H1 (cell line): ENCODE data around the gene ASIC2. TPM values are rescaled to one million over a fixed set of nuclear protein-coding genes. Genes with fewer than 3 reads are reported as not detected.

Source experiments
- CTCF ChIA-PET: fragments of 300-600 bp; sonication (Branson Sonifier 250); formaldehyde crosslinking; loops from one replicate; lab custom pipeline; 2021; ENCODE audit not compliant: partially characterized antibody; lab: Charles Lee
- POLR2A ChIA-PET: fragments of 300-600 bp; sonication (Branson Sonifier 250); formaldehyde crosslinking; loops from one replicate; lab custom pipeline; 2021; ENCODE audit warnings: inconsistent platforms; ENCODE audit not compliant: partially characterized antibody; lab: Charles Lee
- DNase-seq, 2 experiments: peaks; one replicate each; pipeline versions ENCODE4 v3.0.0 to v3.0.0-alpha.2; 2010 to 2022; ENCODE audit warnings: low spot score in 2 of 2, low read depth in 1 of 2, mixed read lengths in 1 of 2
- FAIRE-seq: peaks from 2 replicates; lab custom pipeline; 2011; peaks lifted over from hg19 to GRCh38; lab: Jason Lieb, UNC
- H2AFZ ChIP-seq: 2 replicates; pipeline ENCODE4 v1.8.1; 2012; ENCODE audit warnings: low read length, inconsistent platforms
- H2AK5ac ChIP-seq: 2 replicates; pipeline ENCODE4 v1.6.1; 2013; ENCODE audit warnings: low read depth, low read length
- H2BK120ac ChIP-seq: replicated peaks from 2 replicates; pipeline ENCODE3; 2013; ENCODE audit warnings: low read depth, low read length, inconsistent platforms
- H2BK12ac ChIP-seq: 2 replicates; pipeline ENCODE4 v1.6.1; 2013; ENCODE audit warnings: low read depth, low read length
- H2BK15ac ChIP-seq: 2 replicates; pipeline ENCODE4 v1.6.1; 2013; ENCODE audit warnings: low read length
- H2BK20ac ChIP-seq: 2 replicates; pipeline ENCODE4 v1.6.1; 2013; ENCODE audit warnings: low read length
- H2BK5ac ChIP-seq: 2 replicates; pipeline ENCODE4 v1.6.1; 2013; ENCODE audit warnings: low read depth, low read length
- H3K14ac ChIP-seq: 2 replicates; pipeline ENCODE4 v1.6.1; 2013; ENCODE audit warnings: inconsistent platforms; ENCODE audit not compliant: insufficient read length
- H3K18ac ChIP-seq: 2 replicates; pipeline ENCODE4 v1.6.1; 2013; ENCODE audit warnings: low read length; ENCODE audit errors: extremely low read depth
- H3K23ac ChIP-seq: 2 replicates; pipeline ENCODE4 v1.6.1; 2013; ENCODE audit warnings: inconsistent platforms; ENCODE audit not compliant: insufficient read length
- H3K23me2 ChIP-seq: 2 replicates; pipeline ENCODE4 v1.6.1; 2013; ENCODE audit warnings: low read depth, low read length
- H3K27ac ChIP-seq: 2 replicates; pipeline ENCODE4 v1.6.1; 2011; ENCODE audit warnings: low read depth, low read length, inconsistent platforms
- H3K27me3 ChIP-seq, 4 experiments: replicated peaks in 1 of 4; 1 replicate in 1 of 4; 2 replicates in 3 of 4; pipeline versions ENCODE4 v1.6.1 to v1.8.1; 2011 to 2013; ENCODE audit warnings: low read length in 3 of 4, mild to moderate bottlenecking in 3 of 4, inconsistent platforms in 2 of 4, mixed read lengths in 2 of 4, moderate library complexity in 1 of 4; ENCODE audit not compliant: control insufficient read depth in 3 of 4, insufficient read depth in 3 of 4; ENCODE audit errors: extremely low read depth in 1 of 4
- H3K36me3 ChIP-seq, 4 experiments: 2 replicates each; pipeline versions ENCODE4 v1.6.1 to v1.8.1; 2011 to 2013; ENCODE audit warnings: mild to moderate bottlenecking in 4 of 4, low read length in 3 of 4, moderate library complexity in 2 of 4, control low read depth in 1 of 4, inconsistent platforms in 1 of 4; ENCODE audit not compliant: insufficient read depth in 4 of 4, control insufficient read depth in 2 of 4
- H3K4ac ChIP-seq: replicated peaks from 2 replicates; pipeline ENCODE3; 2013; ENCODE audit warnings: low read length, low read depth, mixed read lengths, inconsistent platforms; ENCODE audit not compliant: insufficient read length
- H3K4me1 ChIP-seq, 4 experiments: replicated peaks in 1 of 4; 1 replicate in 1 of 4; 2 replicates in 3 of 4; pipeline versions ENCODE4 v1.6.1 to v1.8.1; 2011 to 2013; ENCODE audit warnings: low read length in 3 of 4, inconsistent platforms in 2 of 4, mixed read lengths in 1 of 4; ENCODE audit not compliant: insufficient read depth in 4 of 4, control insufficient read depth in 3 of 4
- H3K4me2 ChIP-seq, 2 experiments: 2 replicates each; pipeline versions ENCODE4 v1.6.1 to v1.8.1; 2011 to 2013; ENCODE audit warnings: low read depth in 2 of 2, low read length in 2 of 2, control low read depth in 1 of 2, inconsistent platforms in 1 of 2, mild to moderate bottlenecking in 1 of 2; ENCODE audit not compliant: insufficient read depth in 1 of 2
- H3K4me3 ChIP-seq, 4 experiments: fragments of 200-600, 300-600 bp in 1 of 4; sonication (generic), shearing (Covaris generic), sonication (Bioruptor Twin) in 1 of 4; 2 replicates each; pipeline versions ENCODE4 v1.5.1 to v1.8.1; 2011 to 2016; ENCODE audit warnings: low read length in 4 of 4, low read depth in 3 of 4, control low read depth in 2 of 4, inconsistent platforms in 2 of 4, mild to moderate bottlenecking in 2 of 4, mixed read lengths in 1 of 4, moderate library complexity in 1 of 4; ENCODE audit not compliant: insufficient read depth in 2 of 4; ENCODE audit errors: extremely low read depth in 1 of 4
- H3K56ac ChIP-seq: replicated peaks from 2 replicates; pipeline ENCODE3; 2013; ENCODE audit warnings: low read depth, mild to moderate bottlenecking, mixed read lengths, low read length, inconsistent platforms; ENCODE audit not compliant: insufficient read length
- H3K79me1 ChIP-seq: 2 replicates; pipeline ENCODE4 v1.6.1; 2013; ENCODE audit warnings: low read depth, low read length, control low read depth
- H3K79me2 ChIP-seq, 2 experiments: 2 replicates each; pipeline versions ENCODE4 v1.6.1 to v1.8.1; 2012 to 2013; ENCODE audit warnings: low read length in 2 of 2, mild to moderate bottlenecking in 2 of 2, inconsistent platforms in 1 of 2; ENCODE audit not compliant: insufficient read depth in 2 of 2, control insufficient read depth in 1 of 2
- H3K9ac ChIP-seq, 4 experiments: replicated peaks in 1 of 4; 1 replicate in 1 of 4; 2 replicates in 3 of 4; pipeline versions ENCODE4 v1.6.1 to v1.8.1; 2011 to 2013; ENCODE audit warnings: low read depth in 3 of 4, low read length in 3 of 4, control low read depth in 2 of 4, mild to moderate bottlenecking in 2 of 4, moderate library complexity in 2 of 4, inconsistent platforms in 1 of 4; ENCODE audit errors: extremely low read depth in 1 of 4
- H3K9me3 ChIP-seq, 2 experiments: 2 replicates each; pipeline versions ENCODE4 v1.6.1 to v1.8.1; 2012 to 2013; ENCODE audit warnings: mild to moderate bottlenecking in 2 of 2, moderate library complexity in 2 of 2, control low read depth in 1 of 2, inconsistent platforms in 1 of 2, low read depth in 1 of 2, low read length in 1 of 2, mixed read lengths in 1 of 2; ENCODE audit not compliant: insufficient read depth in 2 of 2
- H4K20me1 ChIP-seq, 2 experiments: replicated peaks in 1 of 2; 2 replicates each; pipeline versions ENCODE3 to v1.8.1; 2011 to 2013; ENCODE audit warnings: inconsistent platforms in 2 of 2, low read length in 2 of 2, mild to moderate bottlenecking in 1 of 2; ENCODE audit not compliant: insufficient read depth in 2 of 2, control insufficient read depth in 1 of 2
- H4K5ac ChIP-seq: 2 replicates; pipeline ENCODE4 v1.6.1; 2013; ENCODE audit warnings: low read length, low read depth, mixed read lengths, inconsistent platforms; ENCODE audit not compliant: insufficient read length
- H4K8ac ChIP-seq: 2 replicates; pipeline ENCODE4 v1.8.0; 2013; ENCODE audit warnings: mild to moderate bottlenecking, moderate library complexity, low read length, inconsistent platforms; ENCODE audit not compliant: insufficient read depth; ENCODE audit errors: extremely low read depth
- H4K91ac ChIP-seq: replicated peaks from 2 replicates; pipeline ENCODE3; 2013; ENCODE audit warnings: low read length, mixed read lengths, inconsistent platforms; ENCODE audit not compliant: insufficient read length
- JUN ChIP-seq: IDR thresholded peaks from 2 replicates; pipeline ENCODE4 v1.6.1; 2011; ENCODE audit warnings: low read depth, mild to moderate bottlenecking, improper control_type of control experiment, low read length
- RBBP5 ChIP-seq: IDR thresholded peaks from 2 replicates; pipeline ENCODE4 v1.7.1; 2012; ENCODE audit warnings: low read depth, mild to moderate bottlenecking, inconsistent platforms, low read length, moderate library complexity, borderline replicate concordance
- TAF1 ChIP-seq: IDR thresholded peaks from 2 replicates; pipeline ENCODE4 v1.6.1; 2011; ENCODE audit warnings: mild to moderate bottlenecking, low read depth, low read length
- TCF12 ChIP-seq: IDR thresholded peaks from 2 replicates; pipeline ENCODE4 v1.6.1; 2011; ENCODE audit warnings: low read depth, mild to moderate bottlenecking, low read length
- TEAD4 ChIP-seq: IDR thresholded peaks from 2 replicates; pipeline ENCODE4 v1.6.1; 2012; ENCODE audit warnings: low read depth, low read length, inconsistent platforms, mixed read lengths
- WGBS, 2 experiments: shearing (Covaris generic) in 1 of 2; methylation state at CpG; one replicate each; pipeline versions ENCODE4 v1.1.6 to v1.1.7; 2013 to 2015; ENCODE audit warnings: low lambda C conversion rate in 2 of 2, mixed read lengths in 2 of 2, inconsistent platforms in 1 of 2, low coverage in 1 of 2, missing lambda C conversion rate in 1 of 2; ENCODE audit not compliant: insufficient replicate concordance in 2 of 2, insufficient coverage in 1 of 2, insufficient read length in 1 of 2; ENCODE audit errors: extremely low coverage in 1 of 2, missing lambda C conversion rate in 1 of 2; 5-methylcytosine and 5-hydroxymethylcytosine counted together
- polyA plus RNA-seq, 7 experiments: library from polyadenylated mRNA; depleted of rRNA in 3 of 7; stranded (reverse) in 5 of 7; unstranded in 2 of 7; fragments of >200 nt in 5 of 7; fragments of 200-250 nt in 2 of 7; gene quantifications; 1 replicate in 5 of 7; 2 replicates in 1 of 7; 4 replicates in 1 of 7; pipeline versions ENCODE4 v1.2.1 to v1.2.3, GENCODE V29; 2011 to 2013; ENCODE audit warnings: missing spikeins in 2 of 7, mixed read lengths in 2 of 7
- total RNA-seq: library from RNA; stranded (reverse); fragmentation: NEBNext Ultra II Directional; extraction: Animal tissue kit (Norgen Biotek cat#: 25700); gene quantifications from 2 replicates; pipeline ENCODE4 v1.2.1, GENCODE V29; 2021
- TF ChIP-seq, protein P1 (sequence below): IDR thresholded peaks from 2 replicates; pipeline ENCODE4 v1.6.1; 2011; ENCODE audit warnings: low read depth, mild to moderate bottlenecking, low read length; ENCODE audit not compliant: insufficient read depth

Gene ASIC2
- total and polyA plus RNA-seq, 2 of the 8 experiments (the other 6 are each of a cell fraction or from before 2014, with no cell fraction given) = 0.86 to 1.2 TPM

DNA sequence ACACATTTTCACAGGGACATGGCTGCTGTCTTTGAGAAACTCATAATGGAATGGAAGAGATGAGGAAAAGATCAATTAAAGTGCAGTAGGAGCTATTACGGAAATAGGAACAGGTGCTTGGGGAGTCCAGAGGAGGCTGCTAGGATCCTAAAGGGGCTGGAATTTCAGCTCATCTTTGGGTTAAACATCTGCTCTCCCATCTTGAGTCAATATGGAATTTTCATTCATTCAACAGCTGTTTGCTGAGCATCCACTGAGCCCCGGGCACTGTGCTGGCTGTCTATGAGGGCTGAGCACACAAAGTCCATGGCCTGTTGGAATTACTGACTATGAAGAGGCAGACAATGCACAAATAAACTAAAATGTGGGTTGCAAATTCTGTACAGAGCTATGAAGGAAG lies 47.9 kb downstream of the ASIC2 start:
- no peaks in the 10 kb centered on the region for H3K23me2 ChIP-seq
- no peak for FAIRE-seq
- H2BK120ac ChIP-seq = no peak overlapping the region
- ChIA-PET CTCF (interaction anchor here (1.0 to 1.8 kb wide), 3 partner anchors 19 to 275 kb away, joined by 3 to 5 read pairs (median 3); no protein-coding TSS in a partner anchor), POLR2A (no interaction called here)
- H4K91ac ChIP-seq = no peak overlapping the region
- H3K36me3 ChIP-seq = no peaks in the 10 kb centered on the region
- no peak overlapping the region for H4K8ac ChIP-seq
- H2BK12ac ChIP-seq = no peak overlapping the region
- no peak overlapping the region for H3K18ac ChIP-seq
- no peak overlapping the region for H3K23ac ChIP-seq
- no peak overlapping the region for H3K27ac ChIP-seq
- no peak for DNase-seq
- H4K20me1 ChIP-seq = no peaks in the 10 kb centered on the region
- H2AK5ac ChIP-seq = no peak overlapping the region
- no peaks in the 10 kb centered on the region for H3K27me3 ChIP-seq
- no peak overlapping the region for H4K5ac ChIP-seq
- H2AFZ ChIP-seq = no peak overlapping the region
- no peak overlapping the region for H3K14ac ChIP-seq
- H3K4me1 ChIP-seq = no peaks in the 10 kb centered on the region
- H3K79me1 ChIP-seq = no peaks in the 10 kb centered on the region
- H3K4ac ChIP-seq = no peak overlapping the region
- no peak overlapping the region for H2BK5ac ChIP-seq
- no peak overlapping the region for H3K4me3 ChIP-seq
- no peak overlapping the region for H2BK20ac ChIP-seq
- H3K9ac ChIP-seq = no peak overlapping the region
- H3K9me3 ChIP-seq = no peaks in the 10 kb centered on the region
- H3K79me2 ChIP-seq = no peaks in the 10 kb centered on the region
- no peak overlapping the region for H2BK15ac ChIP-seq
- H3K56ac ChIP-seq = no peak overlapping the region
- H3K4me2 ChIP-seq = no peak overlapping the region
- TF ChIP-seq TCF12 = no peak
- TF ChIP-seq, protein P1, sequence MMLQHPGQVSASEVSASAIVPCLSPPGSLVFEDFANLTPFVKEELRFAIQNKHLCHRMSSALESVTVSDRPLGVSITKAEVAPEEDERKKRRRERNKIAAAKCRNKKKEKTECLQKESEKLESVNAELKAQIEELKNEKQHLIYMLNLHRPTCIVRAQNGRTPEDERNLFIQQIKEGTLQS = no peak
- no peak for TF ChIP-seq TAF1
- no peak for TF ChIP-seq RBBP5
- TF ChIP-seq JUN = no peak
- no peak for TF ChIP-seq TEAD4
- 92% methylated on average over 2 of the region's 2 CpGs; no CpG with 5 or more reads in 1 of the 2 experiments for WGBS, 2 experiments
